ENCODE results near the gene PRPF18.

GRCh38 chr10:13585943-13586342, 822 bp upstream of the PRPF18 start:
- TF ChIP-seq, protein P1, sequence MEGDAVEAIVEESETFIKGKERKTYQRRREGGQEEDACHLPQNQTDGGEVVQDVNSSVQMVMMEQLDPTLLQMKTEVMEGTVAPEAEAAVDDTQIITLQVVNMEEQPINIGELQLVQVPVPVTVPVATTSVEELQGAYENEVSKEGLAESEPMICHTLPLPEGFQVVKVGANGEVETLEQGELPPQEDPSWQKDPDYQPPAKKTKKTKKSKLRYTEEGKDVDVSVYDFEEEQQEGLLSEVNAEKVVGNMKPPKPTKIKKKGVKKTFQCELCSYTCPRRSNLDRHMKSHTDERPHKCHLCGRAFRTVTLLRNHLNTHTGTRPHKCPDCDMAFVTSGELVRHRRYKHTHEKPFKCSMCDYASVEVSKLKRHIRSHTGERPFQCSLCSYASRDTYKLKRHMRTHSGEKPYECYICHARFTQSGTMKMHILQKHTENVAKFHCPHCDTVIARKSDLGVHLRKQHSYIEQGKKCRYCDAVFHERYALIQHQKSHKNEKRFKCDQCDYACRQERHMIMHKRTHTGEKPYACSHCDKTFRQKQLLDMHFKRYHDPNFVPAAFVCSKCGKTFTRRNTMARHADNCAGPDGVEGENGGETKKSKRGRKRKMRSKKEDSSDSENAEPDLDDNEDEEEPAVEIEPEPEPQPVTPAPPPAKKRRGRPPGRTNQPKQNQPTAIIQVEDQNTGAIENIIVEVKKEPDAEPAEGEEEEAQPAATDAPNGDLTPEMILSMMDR (IDR thresholded peaks at IDR 0.05), result no peak
- no peak for TF ChIP-seq POLR2A (IDR thresholded peaks at IDR 0.05)
